ENCODE results near the gene CCDC188.

GRCh38 chr22:20145206-20145831 is 5.5 kb downstream of the CCDC188 start:
- no peak for TF ChIP-seq CTCF (conservative IDR thresholded peaks at IDR 0.05; ENCODE audit: low read length)
- no peak for TF ChIP-seq EZH2phosphoT487 (IDR thresholded peaks at IDR 0.05; ENCODE audit: borderline replicate concordance, low read depth, low read length)

All from OCI-LY7 (cell line).